Pancreas (tissue), 10 donors: ENCODE data around the gene HTR2B. TPM values are rescaled to one million over a fixed set of nuclear protein-coding genes. Genes with fewer than 3 reads are reported as not detected.

Experiments used
- ATAC-seq, 4 donors: fragments of 200-7000 bp; cut with Tn5 transposase; one replicate each; pipeline versions ENCODE4 v1.8.0 to v1.9.1; 2020; ENCODE audit warnings: mild to moderate bottlenecking in 4 of 4, moderate library complexity in 4 of 4
- DNase-seq, 6 donors: peaks; one replicate each; pipeline ENCODE4 v3.0.0-alpha.2; 2020
- FAIRE-seq: peaks from 2 replicates; lab custom pipeline; 2012; peaks lifted over from hg19 to GRCh38; lab: Jason Lieb, UNC
- H3K27ac ChIP-seq, 4 donors: fragments of 200-600 bp; sonication (generic); 1 replicate in 3 of 4; 2 replicates in 1 of 4; pipeline versions ENCODE4 v1.5.0 to v1.8.0; 2020
- H3K27me3 ChIP-seq, 4 donors: fragments of 200-600 bp; one replicate each; pipeline ENCODE4 v1.8.0; 2021
- H3K36me3 ChIP-seq, 3 donors: fragments of 200-600 bp; sonication (generic) in 1 of 3; one replicate each; pipeline versions ENCODE4 v1.5.0 to v1.8.0; 2020 to 2021
- H3K4me1 ChIP-seq, 3 donors: fragments of 200-600 bp; one replicate each; pipeline ENCODE4 v1.8.0; 2021
- H3K4me3 ChIP-seq, 4 donors: fragments of 200-600 bp; sonication (generic) in 2 of 4; one replicate each; pipeline versions ENCODE4 v1.5.0 to v1.8.0; 2020 to 2021
- H3K9me3 ChIP-seq, 4 donors: fragments of 200-600 bp; one replicate each; pipeline ENCODE4 v1.8.0; 2021
- WGBS, 2 donors: extraction: QIAGEN DNeasy Blood & Tissue Kit; methylation state at CpG; one replicate each; pipeline ENCODE4 v1.1.7; 2013; 5-methylcytosine and 5-hydroxymethylcytosine counted together
- intact Hi-C, 3 donors: fragments of 100-400 bp; cut with DNase I; formaldehyde crosslinking; loops; one replicate each; pipeline versions ENCODE4 v1.11.1 to v1.14.2; 2022
- polyA plus RNA-seq, 2 donors: library from polyadenylated mRNA; stranded (reverse); fragments of 200-250 nt; gene quantifications; one replicate each; pipeline ENCODE4 v1.2.3, GENCODE V29; 2013
- total RNA-seq, 6 donors: library from RNA; stranded (reverse); fragmentation: NEBNext Ultra II Directional in 4 of 6; extraction: Animal tissue kit (Norgen Biotek cat#: 25700) in 4 of 6; gene quantifications; one replicate each; pipeline versions ENCODE4 v1.2.1 to v1.2.4, GENCODE V29; 2021 to 2023
- TF ChIP-seq, protein P1 (sequence below), 4 donors: fragments of 200-600 bp; sonication (generic) in 3 of 4; IDR thresholded peaks; one replicate each; pipeline versions ENCODE4 v1.5.0 to v1.8.0; 2021; ENCODE audit warnings: antibody characterized with exemption in 4 of 4
- donor health status: healthy with polysubstance abuse.
- donor health status: DM: no; HTN: no; CAD: no; lungs with moderate emphysema.
- donor health status: DM: no; HTN: no; CAD: no.
- donor health status: control.
- donor health status: control.
- donor health status: Bipolar disorder and iron deficiency.
- donor health status: DM: yes; HTN: yes; CAD: no.
- donor health status: DM: no; HTN: no; CAD: no.
- donor health status: DM: no; HTN: no; CAD: no.
- donor health status: DM: yes; HTN: yes; CAD: no.

The HTR2B gene
- total and polyA plus RNA-seq, 8 donors = 0.08 to 0.78 (median 0.11) TPM; not detected in 1

DNA sequence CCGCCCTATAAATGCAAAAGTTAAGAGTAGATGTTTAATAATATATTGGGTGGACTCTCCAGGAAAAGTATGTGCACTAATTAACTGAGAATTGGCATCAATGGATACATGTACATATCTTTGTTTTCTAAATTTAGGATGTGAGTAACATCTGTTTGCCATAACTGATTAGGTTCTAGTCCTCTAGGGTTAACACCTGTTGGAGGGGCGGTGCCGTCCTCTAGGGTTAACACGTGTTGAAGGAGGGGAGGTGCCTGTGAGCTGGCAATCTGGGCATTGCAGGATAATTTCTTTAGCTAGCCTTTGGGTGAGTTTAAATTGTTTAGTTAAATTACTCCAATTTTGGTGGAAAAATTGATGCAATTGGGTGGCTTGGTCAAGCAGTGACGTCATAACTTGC, 30.9 kb downstream of the HTR2B start:
- DNase-seq = no peak
- Histone ChIP-seq H3K4me1 (no peaks in the 10 kb centered on the region), H3K36me3 (peaks cover 0 to under 1% (median 0%) of the 10 kb centered on the region in 3 donors), H3K27me3 (no peaks in the 10 kb centered on the region), H3K27ac (no peak overlapping the region), H3K4me3 (no peak overlapping the region), H3K9me3 (no peaks in the 10 kb centered on the region)
- intact Hi-C loops = loop anchor here in 1 of 3 donors (10.0 kb wide), 1 partner anchor 361 kb away; no protein-coding TSS in a partner anchor
- no peak for ATAC-seq
- TF ChIP-seq, protein P1, sequence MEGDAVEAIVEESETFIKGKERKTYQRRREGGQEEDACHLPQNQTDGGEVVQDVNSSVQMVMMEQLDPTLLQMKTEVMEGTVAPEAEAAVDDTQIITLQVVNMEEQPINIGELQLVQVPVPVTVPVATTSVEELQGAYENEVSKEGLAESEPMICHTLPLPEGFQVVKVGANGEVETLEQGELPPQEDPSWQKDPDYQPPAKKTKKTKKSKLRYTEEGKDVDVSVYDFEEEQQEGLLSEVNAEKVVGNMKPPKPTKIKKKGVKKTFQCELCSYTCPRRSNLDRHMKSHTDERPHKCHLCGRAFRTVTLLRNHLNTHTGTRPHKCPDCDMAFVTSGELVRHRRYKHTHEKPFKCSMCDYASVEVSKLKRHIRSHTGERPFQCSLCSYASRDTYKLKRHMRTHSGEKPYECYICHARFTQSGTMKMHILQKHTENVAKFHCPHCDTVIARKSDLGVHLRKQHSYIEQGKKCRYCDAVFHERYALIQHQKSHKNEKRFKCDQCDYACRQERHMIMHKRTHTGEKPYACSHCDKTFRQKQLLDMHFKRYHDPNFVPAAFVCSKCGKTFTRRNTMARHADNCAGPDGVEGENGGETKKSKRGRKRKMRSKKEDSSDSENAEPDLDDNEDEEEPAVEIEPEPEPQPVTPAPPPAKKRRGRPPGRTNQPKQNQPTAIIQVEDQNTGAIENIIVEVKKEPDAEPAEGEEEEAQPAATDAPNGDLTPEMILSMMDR (IDR thresholded peaks at IDR 0.05) = no peak
- no peak for FAIRE-seq
- WGBS, 2 donors = 94% methylated on average over 5 of the region's 5 CpGs

DNA sequence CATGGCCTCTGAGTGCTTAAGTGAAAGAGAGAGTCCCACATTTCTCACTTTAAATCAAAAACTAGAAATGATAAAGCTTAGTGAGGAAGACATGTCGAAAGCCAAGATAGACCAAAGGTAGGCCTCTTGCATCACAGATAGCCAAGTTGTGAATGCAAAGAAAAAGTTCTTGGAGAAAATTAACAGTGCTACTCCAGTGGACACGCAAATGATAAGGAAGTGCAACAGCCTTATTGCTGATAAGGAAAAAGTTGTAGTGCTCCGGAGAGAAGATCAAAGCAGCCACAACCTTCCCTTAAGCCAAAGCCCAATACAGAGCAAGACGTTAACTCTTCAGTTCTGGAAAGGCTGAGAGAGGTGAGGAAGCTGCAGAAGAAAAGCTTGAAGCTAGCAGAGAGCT, 36.1 kb downstream of the HTR2B start:
- 63 to 67% methylated on average over 4 of the region's 4 CpGs for WGBS, 2 donors
- ATAC-seq (no peak), FAIRE-seq (no peak), DNase-seq (no peak)
- Histone ChIP-seq H3K4me1 (no peaks in the 10 kb centered on the region), H3K36me3 (peaks cover 8 to 46% (median 9%) of the 10 kb centered on the region in 3 donors), H3K27ac (no peak overlapping the region), H3K27me3 (no peaks in the 10 kb centered on the region), H3K4me3 (no peak overlapping the region), H3K9me3 (no peaks in the 10 kb centered on the region)
- TF ChIP-seq, protein P1 (IDR thresholded peaks at IDR 0.05) = no peak
- intact Hi-C loops = no loop called here

DNA sequence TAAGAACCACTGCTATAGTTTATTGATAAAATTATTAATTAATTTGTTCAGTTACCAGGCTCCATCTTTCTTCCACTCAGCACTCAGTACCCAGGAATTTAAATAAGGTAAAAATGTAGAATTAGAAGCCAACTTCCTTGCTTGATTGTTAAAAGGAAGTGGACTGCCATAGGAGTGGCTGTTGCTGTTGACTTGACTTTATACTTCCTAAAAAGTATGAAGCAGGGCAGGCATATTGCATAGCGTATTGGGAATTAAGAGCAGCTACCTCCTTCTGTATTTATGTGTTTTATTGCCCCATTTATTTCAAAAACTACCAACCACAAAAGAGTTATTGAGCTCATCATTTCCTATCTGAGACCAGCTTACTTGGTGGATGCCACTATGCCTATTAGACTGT, 40.3 kb downstream of the HTR2B start:
- ATAC-seq = no peak
- 93 to 100% methylated on average over 1 of the region's 1 CpG for WGBS, 2 donors
- FAIRE-seq = no peak

DNA sequence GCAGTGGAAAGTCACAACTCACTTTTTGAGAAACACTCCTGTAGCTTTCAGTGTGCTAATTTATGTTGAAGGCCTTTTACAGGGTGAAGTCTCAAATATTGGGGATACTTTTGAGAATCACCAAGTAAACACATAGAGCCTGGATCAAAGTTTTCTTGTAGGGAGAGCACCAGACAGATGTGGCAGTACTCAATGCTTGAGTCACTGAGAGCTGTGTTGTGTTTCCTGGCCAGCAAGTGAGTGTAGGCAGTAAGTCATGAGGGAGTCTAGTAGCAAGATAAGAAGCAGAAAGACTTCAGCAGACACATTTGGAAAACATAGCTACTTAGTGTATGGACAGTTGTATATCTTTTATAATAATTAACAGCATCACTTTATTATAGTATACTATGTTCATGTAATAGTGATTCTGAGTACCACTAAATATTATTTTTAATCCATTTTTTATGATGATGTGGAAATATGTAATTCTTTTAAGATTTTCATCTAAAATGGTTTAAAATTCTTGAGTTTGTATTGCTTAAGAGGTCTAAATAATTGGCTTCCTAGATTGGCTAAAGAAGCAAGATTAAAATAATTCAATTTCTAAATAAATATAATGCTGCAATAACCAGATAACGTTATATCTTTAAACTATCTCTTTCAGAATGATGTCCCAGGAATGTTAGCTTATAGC, 55.3 kb downstream of the HTR2B start:
- Histone ChIP-seq H3K9me3 (no peaks in the 10 kb centered on the region), H3K4me1 (no peaks in the 10 kb centered on the region), H3K27me3 (no peaks in the 10 kb centered on the region), H3K4me3 (no peak overlapping the region), H3K27ac (no peak overlapping the region), H3K36me3 (peaks cover 0 to 38% (median 17%) of the 10 kb centered on the region in 3 donors)
- 83 to 88% methylated on average over 1 of the region's 1 CpG for WGBS, 2 donors
- FAIRE-seq (no peak), ATAC-seq (no peak), DNase-seq (no peak)
- TF ChIP-seq, protein P1 (IDR thresholded peaks at IDR 0.05) = no peak
- intact Hi-C loops = no loop called here

More for the DNA sequence above, 40.3 kb downstream of the HTR2B start:
- TF ChIP-seq, protein P1 (IDR thresholded peaks at IDR 0.05) = no peak
- peaks cover 8 to 77% (median 25%) of the 10 kb centered on the region in 3 donors for H3K36me3 ChIP-seq
- no peaks in the 10 kb centered on the region for H3K27me3 ChIP-seq
- H3K4me1 ChIP-seq = no peaks in the 10 kb centered on the region
- no peak overlapping the region for H3K27ac ChIP-seq
- no peak overlapping the region for H3K4me3 ChIP-seq
- no peaks in the 10 kb centered on the region for H3K9me3 ChIP-seq
- DNase-seq = no peak
- intact Hi-C loops = no loop called here
